Superior temporal gyrus (tissue), 1 donor: ENCODE measurements around the gene MYO1H.
"Not testable (repeated sequence)": the region's sequence is repeated elsewhere in the genome, so short reads cannot be mapped to it uniquely, and the experiment has no call there.

Experiments used
- DNase-seq: peaks from one replicate; pipeline ENCODE4 v3.0.0-alpha.2; 2016; ENCODE audit errors: extremely low spot score

Gene MYO1H

GRCh38 chr12:109469517-109469916 lies 121.8 kb downstream of the MYO1H start:
- no peak for DNase-seq

GRCh38 chr12:109473006-109473405 lies 125.3 kb downstream of the MYO1H start:
- no peak for DNase-seq

DNA sequence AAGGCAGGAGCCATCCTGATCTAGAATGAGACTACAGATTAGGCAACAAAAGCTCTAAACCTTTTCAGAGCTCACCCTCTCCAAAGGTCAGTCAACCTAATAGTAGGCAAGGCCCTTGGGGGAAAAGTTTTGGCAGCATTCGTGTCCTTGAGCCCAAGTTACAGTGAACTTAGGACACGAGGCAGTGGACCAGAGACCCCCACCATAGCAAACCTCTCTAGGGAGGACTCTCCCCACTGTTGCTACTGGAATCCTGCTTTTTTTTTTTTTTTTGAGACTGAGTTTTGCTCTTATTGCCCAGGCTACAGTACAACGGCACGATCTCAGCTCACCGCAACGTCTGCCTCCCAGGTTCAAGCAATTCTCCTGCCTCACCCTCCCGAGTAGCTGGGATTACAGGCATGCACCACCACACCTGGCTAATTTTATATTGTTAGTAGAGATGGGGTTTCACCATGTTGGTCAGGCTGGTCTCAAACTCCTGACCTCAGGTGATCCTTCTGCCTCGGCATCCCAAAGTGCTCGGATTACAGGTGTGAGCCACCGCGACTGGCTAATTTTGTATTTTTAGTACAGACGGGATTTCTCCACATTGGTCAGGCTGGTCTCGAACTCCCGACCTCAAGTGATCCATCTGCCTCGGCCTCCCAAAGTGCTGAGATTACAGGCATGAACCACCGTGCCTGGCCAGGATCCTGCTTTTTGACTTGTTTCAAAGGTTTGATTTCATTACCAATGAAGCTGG lies 126.0 kb downstream of the MYO1H start:
- DNase-seq, result not testable (repeated sequence)

- DNase-seq, result no peak
Measured at GRCh38 chr12:109475121-109475520, 127.4 kb downstream of the MYO1H start.

DNA sequence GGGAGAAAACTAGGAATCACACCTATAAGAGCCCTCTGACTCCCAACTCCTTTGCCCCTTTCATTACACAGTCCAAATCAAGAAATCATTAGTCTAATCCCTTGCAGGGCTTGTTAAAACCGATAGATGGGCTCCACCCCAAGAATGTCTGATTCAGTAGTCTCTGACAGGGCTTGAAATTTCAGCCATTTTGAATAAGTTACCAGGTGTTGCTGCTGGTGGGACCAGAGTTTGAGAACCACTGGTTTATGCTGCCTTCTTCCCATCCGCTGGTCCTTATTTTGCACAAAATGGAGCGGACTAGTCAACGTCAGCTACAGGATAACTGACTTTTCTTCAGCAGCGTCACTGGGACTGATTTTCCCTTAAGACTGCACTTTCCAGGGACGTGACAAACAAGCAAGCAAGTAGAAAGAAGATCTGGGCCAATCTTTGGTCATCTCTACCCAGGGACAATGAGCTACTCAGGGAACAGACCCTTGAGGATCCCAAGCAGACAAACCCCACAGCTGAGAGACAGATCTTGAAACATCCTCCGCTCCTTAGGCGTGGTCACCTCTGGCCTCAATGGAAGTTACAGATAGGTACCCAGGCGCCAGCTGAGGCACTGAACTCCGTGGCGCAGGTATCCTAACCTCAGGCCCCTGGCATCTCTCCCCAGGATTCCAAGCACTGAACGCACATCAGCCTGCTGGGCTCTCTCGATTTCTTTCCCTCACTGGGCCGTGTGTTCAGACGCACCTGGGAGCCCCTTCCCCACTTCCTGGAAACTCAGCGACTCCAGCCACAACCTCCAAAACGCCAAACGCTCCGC lies 128.5 kb downstream of the MYO1H start:
- DNase-seq, result no peak

- no peak for DNase-seq
Measured at GRCh38 chr12:109476807-109477184, 129.1 kb downstream of the MYO1H start.

- peak; percentile 91 for DNase-seq
Measured at GRCh38 chr12:109477185-109477962, 129.7 kb downstream of the MYO1H start, which contains the start of the genes KCTD10 and UBE3B. TSS of gene KCTD10 (minus strand) at chr12:109477300. CDS start at chr12:109477262, 38 bp downstream. TSS of gene UBE3B (plus strand) at chr12:109477634. CDS start at chr12:109483552, 5,918 bp downstream.

- DNase-seq, result no peak
Measured at GRCh38 chr12:109477963-109478315, 130.2 kb downstream of the MYO1H start.

DNA sequence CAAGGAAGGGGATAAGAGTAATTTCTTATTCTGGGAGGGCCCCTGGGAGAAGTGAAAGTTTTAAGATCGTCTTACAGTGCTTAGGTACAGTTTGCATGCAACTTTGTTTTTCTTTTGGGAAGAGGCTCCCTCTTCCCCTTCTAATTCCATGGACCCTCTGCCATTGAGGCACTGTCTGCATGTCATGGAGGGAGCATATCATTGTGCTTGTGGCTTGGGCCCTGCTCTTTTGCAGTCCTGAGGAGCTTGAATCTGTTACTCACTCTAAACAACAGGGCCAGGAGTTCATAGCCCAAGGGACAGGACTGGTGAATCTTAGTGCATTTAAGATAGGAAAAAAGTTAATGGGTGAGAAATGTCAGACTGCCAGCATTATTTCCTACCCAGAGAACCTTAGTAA lies 132.1 kb downstream of the MYO1H start:
- no peak for DNase-seq

DNA sequence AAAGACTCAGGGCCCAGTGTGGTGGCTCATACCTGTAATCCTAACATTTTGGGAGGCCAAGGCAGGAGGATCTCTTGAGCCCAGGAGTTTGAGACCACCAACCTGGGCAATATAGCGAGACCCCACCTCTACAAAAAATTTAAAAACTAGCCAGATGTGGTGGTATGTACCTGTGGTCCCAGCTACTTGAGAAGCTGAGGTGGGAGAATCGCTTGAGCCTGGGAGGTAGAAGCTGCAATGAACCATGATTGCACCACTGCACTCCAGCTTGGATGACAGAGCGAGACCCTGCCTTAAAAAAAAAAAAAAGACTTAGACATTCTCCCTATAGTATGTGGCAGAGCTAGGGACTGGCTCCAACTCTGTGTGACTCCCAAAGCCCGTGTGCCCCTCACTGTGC lies 132.7 kb downstream of the MYO1H start:
- DNase-seq, result no peak

DNA sequence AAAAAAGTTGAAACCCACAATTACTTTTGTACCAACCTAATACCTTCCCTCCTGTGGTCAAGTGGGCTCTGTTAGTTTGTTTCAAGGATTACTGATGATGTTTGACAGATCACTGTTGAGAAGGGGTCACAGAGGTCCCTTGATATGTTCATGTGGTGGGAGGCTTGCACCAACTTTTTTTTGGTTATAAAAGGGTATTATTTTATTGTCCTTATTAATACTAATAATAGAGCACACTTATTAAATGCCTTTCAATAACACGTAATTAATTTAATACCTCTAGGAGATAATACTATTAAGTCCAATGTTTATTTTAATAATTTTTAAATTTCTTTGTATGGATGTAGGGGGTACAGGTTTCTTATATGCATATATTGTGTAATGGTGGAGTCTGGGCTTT lies 134.2 kb downstream of the MYO1H start:
- no peak for DNase-seq

- no peak for DNase-seq
Measured at GRCh38 chr12:109482491-109482890, 134.8 kb downstream of the MYO1H start.

DNA sequence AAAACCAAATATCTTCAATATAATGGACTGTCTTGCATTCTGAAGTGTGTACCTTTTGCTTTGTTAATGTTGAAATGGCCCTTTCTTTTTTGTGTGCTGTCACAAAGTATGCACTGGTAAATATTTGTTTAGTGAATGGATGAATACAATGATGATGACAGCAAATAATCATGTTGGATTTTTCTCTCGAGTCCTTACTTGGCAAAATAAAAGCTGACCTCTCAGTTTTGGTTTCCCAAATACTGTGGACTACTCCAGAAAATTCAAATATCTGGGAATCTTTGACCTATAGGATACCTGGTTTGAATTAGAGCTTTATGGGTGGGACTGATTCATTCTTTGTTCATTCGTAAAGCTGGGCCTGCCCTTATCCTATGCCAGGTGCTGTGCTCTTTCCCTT lies 135.2 kb downstream of the MYO1H start:
- no peak for DNase-seq

GRCh38 chr12:109483346-109483745 lies 135.6 kb downstream of the MYO1H start:
- DNase-seq, result no peak

GRCh38 chr12:109485201-109485600 lies 137.5 kb downstream of the MYO1H start:
- no peak for DNase-seq

- no peak for DNase-seq
Measured at GRCh38 chr12:109487181-109488050, 139.7 kb downstream of the MYO1H start.

GRCh38 chr12:109488051-109488665 lies 140.5 kb downstream of the MYO1H start:
- no peak for DNase-seq

- no peak for DNase-seq
Measured at GRCh38 chr12:109489016-109489954, 141.6 kb downstream of the MYO1H start.

GRCh38 chr12:109489955-109490565 lies 142.4 kb downstream of the MYO1H start:
- DNase-seq, result no peak
